Measurements from ENCODE around the gene NOXA1. TPM values are rescaled to one million over a fixed set of nuclear protein-coding genes. Genes with fewer than 3 reads are reported as not detected.
"Not testable (repeated sequence)": the region's sequence is repeated elsewhere in the genome, so short reads cannot be mapped to it uniquely, and the experiment has no call there.

Gene NOXA1
- total RNA-seq, 2 experiments from 2014 or later = 1.1 TPM

DNA sequence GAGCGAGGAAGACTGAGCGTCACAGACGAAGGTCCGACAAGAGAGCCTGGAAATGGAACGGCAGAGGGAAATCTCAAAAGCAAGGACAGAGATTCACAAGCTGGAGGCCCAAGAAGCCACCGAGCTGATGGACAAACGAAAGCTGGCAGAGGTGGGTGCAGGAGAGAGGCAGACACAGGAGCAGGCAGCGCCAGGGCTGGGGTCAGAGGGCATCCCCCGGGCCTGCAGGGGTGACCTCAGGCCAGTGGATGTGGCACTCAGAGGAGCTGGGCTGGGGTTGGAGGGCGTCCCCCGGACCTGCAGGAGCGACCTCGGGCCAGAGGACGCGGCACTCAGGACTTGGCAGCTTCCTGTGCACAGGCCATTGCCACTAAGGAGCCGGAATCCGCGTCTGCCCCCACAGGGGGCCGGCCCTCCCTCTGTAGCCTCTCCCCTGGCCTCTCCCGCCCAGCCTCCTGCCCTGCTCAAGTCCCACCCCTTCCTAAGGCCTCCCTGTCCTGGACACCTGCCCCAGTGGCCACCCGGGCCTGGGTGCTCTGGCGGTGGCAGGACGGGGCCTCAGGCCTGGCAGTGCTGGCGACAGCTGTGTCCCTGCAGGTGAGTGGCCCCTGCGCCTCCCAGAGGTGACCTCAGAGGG is 40.6 kb upstream of the NOXA1 start:
- Mint-ChIP-seq H3K36me3 (no peaks in the 10 kb centered on the region), H3K4me1 (ENCODE audit: low read depth) (peaks cover 4% of the 10 kb centered on the region), H3K4me3 (no peak overlapping the region), H3K27ac (no peak overlapping the region), H3K9me3 (no peaks in the 10 kb centered on the region), H3K27me3 (no peaks in the 10 kb centered on the region)
- DNase-seq = no peak
- CTCF ChIA-PET = no interaction called here
- POLR2A ChIA-PET = no interaction called here
- intact Hi-C loops (cut with micrococcal nuclease) = no loop called here

DNA sequence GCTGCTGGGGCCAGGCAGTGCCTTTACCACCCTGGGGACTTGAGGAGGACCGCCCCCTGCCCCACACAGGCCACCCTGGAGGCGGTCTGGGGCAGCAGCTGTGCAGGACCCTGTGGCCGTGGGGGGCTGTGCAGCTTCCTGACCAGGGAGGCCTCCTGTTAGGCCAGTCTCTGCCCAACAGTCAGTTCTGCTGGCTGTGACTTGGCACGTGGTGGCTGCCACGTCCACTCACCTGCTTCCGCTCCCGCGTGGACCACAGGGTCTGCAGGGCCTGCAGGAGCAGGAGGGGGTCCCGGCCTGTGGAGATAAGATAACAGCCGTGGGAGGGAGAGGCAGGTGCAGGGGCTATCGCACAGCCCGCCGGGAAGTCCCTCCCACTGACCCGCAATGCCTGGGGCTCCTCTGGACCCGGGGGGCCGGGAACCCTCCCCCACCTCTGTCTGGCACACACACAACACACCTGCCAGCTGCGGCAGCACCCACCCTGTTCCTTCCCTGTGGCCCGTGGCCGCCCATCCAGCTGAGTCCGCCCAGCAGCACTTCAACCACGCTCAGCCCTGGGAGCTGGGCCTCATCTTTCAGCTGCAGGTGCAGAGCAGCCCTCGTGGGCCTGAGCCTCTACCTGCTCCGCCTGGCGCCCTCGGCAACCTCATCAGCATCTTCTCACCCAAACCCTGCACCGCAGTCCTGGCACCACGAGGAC is 40.0 kb upstream of the NOXA1 start:
- ChIA-PET POLR2A (no interaction called here), CTCF (no interaction called here)
- no peak overlapping the region for H3K27ac Mint-ChIP-seq
- H3K27me3 Mint-ChIP-seq = no peaks in the 10 kb centered on the region
- no peaks in the 10 kb centered on the region for H3K9me3 Mint-ChIP-seq
- no peaks in the 10 kb centered on the region for H3K36me3 Mint-ChIP-seq
- intact Hi-C loops (cut with micrococcal nuclease) = no loop called here
- no peak overlapping the region for H3K4me3 Mint-ChIP-seq
- DNase-seq = no peak
- H3K4me1 Mint-ChIP-seq (ENCODE audit: low read depth) = peaks cover 6% of the 10 kb centered on the region

DNA sequence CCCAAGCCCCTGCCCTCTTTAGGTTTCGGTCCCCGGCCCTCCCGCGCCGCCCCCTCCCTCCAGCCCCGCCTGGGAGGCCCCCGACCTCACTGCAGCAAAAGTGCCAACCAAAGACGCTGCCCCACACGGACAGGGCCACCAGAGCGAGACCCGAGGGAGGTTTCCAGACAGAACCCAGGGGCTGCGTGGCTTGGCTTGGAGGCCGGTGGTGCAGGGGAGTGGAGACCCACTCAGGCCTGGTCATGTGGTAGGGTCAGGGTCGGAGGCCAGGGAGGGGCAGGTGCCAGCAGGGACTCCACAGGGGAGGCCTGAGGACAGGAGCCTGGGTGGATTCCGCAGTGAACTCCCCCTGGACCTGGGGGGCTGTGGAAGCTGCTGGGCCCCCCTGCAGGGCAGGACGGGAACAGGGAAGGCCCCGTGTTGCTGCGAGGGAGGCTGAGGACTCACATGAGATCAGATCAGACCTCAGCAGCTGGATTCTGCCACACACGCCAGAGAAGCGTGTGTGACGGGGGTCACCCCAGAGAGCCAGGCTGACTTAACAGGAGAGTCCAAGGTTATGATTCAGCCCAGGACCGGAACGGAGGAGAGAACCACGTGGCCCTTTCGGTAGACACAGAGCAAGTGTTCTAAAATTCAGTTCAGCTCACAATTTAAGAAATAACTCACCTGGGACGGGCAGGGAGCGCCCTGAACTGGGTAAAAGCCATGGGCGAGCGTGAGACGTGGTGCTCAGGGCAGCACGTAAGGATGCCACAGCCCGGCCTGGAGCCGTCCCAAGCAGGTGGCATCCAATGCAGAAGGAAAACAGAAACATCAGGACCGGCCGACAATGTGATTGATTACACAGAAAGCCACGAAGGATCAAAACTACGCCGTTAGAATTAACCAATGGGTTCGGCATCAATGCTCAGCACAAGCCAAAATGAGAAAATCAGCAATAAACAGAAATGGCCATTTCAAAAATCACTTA is 39.1 kb upstream of the NOXA1 start:
- Mint-ChIP-seq H3K9me3 (no peaks in the 10 kb centered on the region), H3K36me3 (no peaks in the 10 kb centered on the region), H3K4me3 (no peak overlapping the region), H3K27ac (no peak overlapping the region), H3K27me3 (no peaks in the 10 kb centered on the region), H3K4me1 (ENCODE audit: low read depth) (peaks cover 6% of the 10 kb centered on the region)
- intact Hi-C loops (cut with micrococcal nuclease) = no loop called here
- DNase-seq = no peak
- CTCF ChIA-PET = no interaction called here
- POLR2A ChIA-PET = no interaction called here

DNA sequence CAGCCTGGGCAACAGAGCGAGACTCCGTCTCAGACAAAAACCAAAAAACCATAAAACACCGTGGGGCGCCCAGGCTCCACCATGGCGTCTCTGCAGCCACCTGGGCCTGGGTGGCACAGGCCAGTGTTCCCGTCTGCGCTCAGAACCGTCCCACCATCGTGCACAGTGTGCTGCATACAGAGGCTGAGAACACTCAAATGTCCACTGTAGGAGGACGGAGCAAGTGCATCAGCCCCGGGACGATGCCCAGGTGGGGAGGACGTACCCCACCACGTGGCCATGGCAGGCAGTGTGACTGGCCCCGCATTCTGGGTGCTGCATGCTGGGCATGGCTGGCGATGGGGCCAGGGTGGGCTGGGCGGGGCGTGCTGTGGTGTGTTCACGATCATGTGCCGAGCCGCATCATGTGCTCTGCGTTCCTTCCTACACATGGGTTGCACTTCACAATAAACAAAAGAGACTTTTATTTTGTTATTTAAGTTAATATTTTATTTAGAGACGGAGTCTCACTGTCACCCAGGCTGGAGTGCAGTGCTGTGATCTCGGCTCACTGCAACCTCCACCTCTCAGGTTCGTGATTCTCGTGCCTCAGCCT is 38.0 kb upstream of the NOXA1 start:
- intact Hi-C loops (cut with micrococcal nuclease) = no loop called here
- POLR2A ChIA-PET = no interaction called here
- Mint-ChIP-seq H3K4me1 (ENCODE audit: low read depth) (peaks cover 6% of the 10 kb centered on the region), H3K9me3 (no peaks in the 10 kb centered on the region), H3K27ac (no peak overlapping the region), H3K36me3 (no peaks in the 10 kb centered on the region), H3K27me3 (no peaks in the 10 kb centered on the region), H3K4me3 (no peak overlapping the region)
- CTCF ChIA-PET = no interaction called here
- DNase-seq = no peak

DNA sequence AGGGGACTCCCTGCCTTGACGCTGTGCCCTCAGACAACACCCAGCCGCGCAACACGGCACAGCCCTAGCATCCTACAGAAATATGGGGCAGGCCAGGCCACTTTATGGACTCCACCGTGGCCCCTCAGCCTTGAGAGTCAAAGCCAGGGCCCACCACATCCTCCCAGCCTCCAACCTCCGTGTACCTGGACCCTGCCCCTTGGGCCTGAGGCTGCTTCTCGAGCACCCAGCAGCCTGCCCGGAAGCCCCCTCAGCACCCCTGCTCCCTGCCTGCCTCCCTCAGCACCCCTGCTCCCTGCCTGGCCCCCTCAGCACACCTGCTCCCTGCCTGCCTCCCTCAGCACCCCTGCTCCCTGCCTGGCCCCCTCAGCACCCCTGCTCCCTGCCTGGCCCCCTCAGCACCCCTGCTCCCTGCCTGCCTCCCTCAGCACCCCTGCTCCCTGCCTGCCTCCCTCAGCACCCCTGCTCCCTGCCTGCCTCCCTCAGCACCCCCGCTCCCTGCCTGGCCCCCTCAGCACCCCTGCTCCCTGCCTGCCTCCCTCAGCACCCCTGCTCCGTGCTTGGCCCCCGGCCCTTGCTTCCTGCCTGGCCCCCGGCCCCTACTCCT is 36.6 kb upstream of the NOXA1 start:
- H3K27ac Mint-ChIP-seq; H3K36me3 Mint-ChIP-seq; H3K27me3 Mint-ChIP-seq; intact Hi-C loops (cut with micrococcal nuclease); H3K4me1 Mint-ChIP-seq (ENCODE audit: low read depth); DNase-seq; H3K4me3 Mint-ChIP-seq; H3K9me3 Mint-ChIP-seq: not testable (repeated sequence)
- POLR2A ChIA-PET = interaction anchor here (1.4 kb wide), 1 partner anchor 302 kb away, joined by 3 read pairs; no protein-coding TSS in a partner anchor
- CTCF ChIA-PET = interaction anchor here (0.8 kb wide), 1 partner anchor 36 kb away, joined by 3 read pairs; the partner anchor contains the start of genes EXD3 and NOXA1

DNA sequence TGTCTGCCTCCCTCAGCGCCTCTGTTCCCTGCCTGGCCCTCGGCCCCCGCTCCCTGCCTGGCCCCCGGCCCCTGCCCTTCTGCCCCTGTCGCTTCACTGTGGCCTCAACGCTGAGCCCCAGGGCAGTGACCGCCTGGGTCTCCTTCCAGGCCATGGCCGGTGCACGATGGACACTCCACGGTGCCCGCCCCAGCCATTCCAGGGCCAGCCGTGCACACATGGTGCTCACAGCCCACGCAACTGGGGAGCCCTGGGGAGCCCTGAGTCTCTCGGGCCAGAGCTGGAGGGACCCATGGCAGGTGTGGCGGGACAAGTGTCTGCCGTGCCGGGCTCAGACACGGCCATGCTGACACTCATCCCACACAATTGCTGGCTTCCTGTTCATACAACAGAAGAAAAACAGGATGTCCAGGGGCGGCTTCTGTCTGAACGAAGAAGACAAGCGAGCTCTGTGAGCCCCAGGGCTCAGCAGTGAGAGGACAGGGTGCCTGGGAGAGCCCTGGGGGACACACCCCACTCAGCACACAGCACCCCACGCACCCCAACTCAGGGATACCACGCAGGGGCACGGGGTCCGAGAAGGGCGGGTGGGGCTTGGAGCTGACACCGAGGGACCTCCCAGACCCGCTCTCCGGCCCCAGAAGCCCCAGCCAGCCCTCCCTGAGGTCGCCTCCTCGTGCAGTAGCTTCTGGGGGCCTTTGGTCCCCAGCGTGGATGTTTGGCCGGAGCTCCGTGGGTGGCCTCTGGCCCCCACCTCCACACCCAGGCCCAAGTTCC is 35.9 kb upstream of the NOXA1 start:
- intact Hi-C loops (cut with micrococcal nuclease) = no loop called here
- ChIA-PET CTCF (interaction anchor here (0.8 to 1.3 kb wide), 3 partner anchors 36 to 147 kb away, joined by 3 to 4 read pairs (median 3); partner anchors contain the start of genes EXD3 and NOXA1), POLR2A (interaction anchor here (0.6 to 1.4 kb wide), 2 partner anchors 13 to 302 kb away, joined by 3 read pairs; no protein-coding TSS in a partner anchor)
- Mint-ChIP-seq H3K4me1 (ENCODE audit: low read depth) (peaks cover 6% of the 10 kb centered on the region), H3K27ac (peak overlapping the region; percentile 42), H3K36me3 (no peaks in the 10 kb centered on the region), H3K4me3 (no peak overlapping the region), H3K9me3 (no peaks in the 10 kb centered on the region), H3K27me3 (no peaks in the 10 kb centered on the region)
- peak; percentile 54 for DNase-seq

DNA sequence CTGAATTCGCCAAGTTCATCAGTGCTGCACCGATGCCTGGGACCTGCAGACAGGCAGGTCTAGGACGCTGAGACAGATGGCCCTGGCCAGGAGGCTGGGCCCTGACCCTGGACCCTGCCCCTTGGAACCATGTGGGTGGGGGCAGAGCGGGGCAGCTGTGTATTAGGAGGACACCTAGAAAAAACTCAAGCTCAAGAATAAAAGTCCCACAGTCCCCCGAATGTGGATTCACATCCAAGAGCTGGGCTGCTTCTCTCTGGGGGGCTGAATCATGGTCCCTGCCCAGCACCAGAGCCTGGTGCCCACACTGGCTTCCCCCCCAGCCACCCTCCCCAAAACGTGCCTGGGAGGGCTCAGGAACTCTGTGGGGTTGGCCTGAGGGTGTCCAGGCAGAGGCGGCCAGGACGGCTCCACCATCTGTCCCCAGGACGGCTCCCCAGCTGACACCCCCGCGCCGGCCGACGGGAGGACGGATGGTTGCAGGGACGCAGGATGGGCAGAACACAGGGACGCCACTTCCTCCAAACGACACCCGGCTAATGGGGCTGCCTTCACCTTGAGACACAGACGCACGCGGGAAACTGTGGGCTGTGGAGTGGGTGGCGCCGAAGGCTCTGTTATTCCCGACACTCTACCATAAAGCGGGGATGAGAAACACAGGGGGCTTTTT is 35.2 kb upstream of the NOXA1 start:
- no peak overlapping the region for H3K4me3 Mint-ChIP-seq
- no peaks in the 10 kb centered on the region for H3K36me3 Mint-ChIP-seq
- H3K27me3 Mint-ChIP-seq = no peaks in the 10 kb centered on the region
- intact Hi-C loops (cut with micrococcal nuclease) = no loop called here
- no peak for DNase-seq
- POLR2A ChIA-PET = interaction anchor here (0.6 to 1.4 kb wide), 2 partner anchors 14 to 303 kb away, joined by 3 read pairs; no protein-coding TSS in a partner anchor
- H3K27ac Mint-ChIP-seq = no peak overlapping the region
- peaks cover 6% of the 10 kb centered on the region for H3K4me1 Mint-ChIP-seq (ENCODE audit: low read depth)
- CTCF ChIA-PET = interaction anchor here (1.0 to 1.3 kb wide), 2 partner anchors 94 to 147 kb away, joined by 3 to 4 read pairs; no protein-coding TSS in a partner anchor
- no peaks in the 10 kb centered on the region for H3K9me3 Mint-ChIP-seq

DNA sequence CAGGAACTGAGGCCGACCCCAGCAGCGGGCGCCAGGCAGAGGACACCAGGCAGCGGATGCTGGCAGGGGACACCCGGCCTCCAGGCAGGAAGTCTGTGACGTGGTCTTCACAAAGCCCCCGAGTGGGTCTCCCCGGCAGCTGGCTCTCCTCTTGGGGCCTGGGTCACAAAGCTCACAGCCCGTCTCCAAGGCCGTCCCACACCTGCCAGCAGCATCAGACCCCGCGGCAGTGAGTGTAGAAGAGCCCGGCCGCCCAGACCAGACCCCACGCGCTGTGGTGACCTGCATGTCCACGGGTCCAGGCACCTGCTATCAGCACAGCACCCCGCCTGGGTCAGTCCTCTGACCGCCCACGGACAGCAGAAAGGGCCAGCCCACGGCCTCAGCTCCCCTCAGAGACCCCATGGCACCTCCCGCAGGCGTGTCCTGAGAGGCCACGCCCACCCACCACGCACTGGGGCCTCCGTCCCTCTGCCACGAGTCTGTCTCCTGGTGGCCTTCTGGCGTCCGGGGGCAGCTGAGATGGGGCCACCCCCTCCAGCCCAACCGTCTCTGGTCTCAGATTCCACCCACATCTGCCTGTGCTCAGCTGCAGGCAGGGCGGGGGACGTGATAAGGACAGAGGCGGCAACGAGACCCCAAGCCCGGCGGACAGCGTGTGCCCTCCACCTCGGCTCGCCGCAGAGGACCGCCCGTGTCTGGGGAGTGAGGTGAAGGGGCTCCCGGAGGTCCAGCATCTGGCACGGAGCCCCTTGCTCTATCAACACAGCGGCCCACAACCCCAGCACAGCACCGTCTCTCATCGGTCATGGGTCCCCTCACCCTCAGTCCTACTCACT is 34.4 kb upstream of the NOXA1 start:
- DNase-seq = no peak
- Mint-ChIP-seq H3K27me3 (no peaks in the 10 kb centered on the region), H3K4me1 (ENCODE audit: low read depth) (peaks cover 6% of the 10 kb centered on the region), H3K4me3 (no peak overlapping the region), H3K36me3 (no peaks in the 10 kb centered on the region), H3K9me3 (no peaks in the 10 kb centered on the region), H3K27ac (no peak overlapping the region)
- intact Hi-C loops (cut with micrococcal nuclease) = no loop called here
- ChIA-PET CTCF (no interaction called here), POLR2A (no interaction called here)

DNA sequence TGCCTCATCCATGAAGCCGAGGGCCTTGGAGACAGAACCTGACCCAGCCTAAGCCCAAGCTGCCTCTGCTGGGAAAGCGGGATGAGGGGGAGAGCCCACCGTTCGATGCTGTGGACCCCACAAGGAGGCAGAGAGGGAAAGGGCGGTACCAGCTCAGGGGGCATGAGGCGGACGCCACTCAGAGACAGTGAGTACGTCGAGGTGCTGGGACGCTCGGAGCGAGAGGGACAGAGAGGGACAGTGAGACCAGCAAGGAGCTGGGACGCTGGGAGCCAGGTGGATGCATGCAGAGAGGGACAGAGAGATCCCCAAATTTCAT is 33.8 kb upstream of the NOXA1 start:
- H3K27ac Mint-ChIP-seq = no peak overlapping the region

More for the DNA sequence above, 33.8 kb upstream of the NOXA1 start:
- no peaks in the 10 kb centered on the region for H3K27me3 Mint-ChIP-seq
- intact Hi-C loops (cut with micrococcal nuclease) = no loop called here
- no peaks in the 10 kb centered on the region for H3K9me3 Mint-ChIP-seq
- no peak overlapping the region for H3K4me3 Mint-ChIP-seq
- DNase-seq = no peak
- H3K4me1 Mint-ChIP-seq (ENCODE audit: low read depth) = peaks cover 6% of the 10 kb centered on the region
- POLR2A ChIA-PET = no interaction called here
- no peaks in the 10 kb centered on the region for H3K36me3 Mint-ChIP-seq
- CTCF ChIA-PET = no interaction called here
